Mucosa of rectum (tissue), 2 donors: ENCODE data around the gene FAM83D.

Source experiments
- H3K27ac ChIP-seq, 2 donors: one replicate each; pipeline ENCODE4 v1.7.0; 2013; ENCODE audit warnings: inconsistent platforms in 2 of 2, low read depth in 2 of 2, low read length in 2 of 2
- H3K27me3 ChIP-seq, 2 donors: one replicate each; pipeline ENCODE4 v1.7.0; 2013; ENCODE audit warnings: low read length in 2 of 2; ENCODE audit not compliant: control insufficient read depth in 2 of 2, insufficient read depth in 2 of 2
- H3K36me3 ChIP-seq, 2 donors: one replicate each; pipeline ENCODE4 v1.7.0; 2013; ENCODE audit warnings: low read length in 2 of 2; ENCODE audit not compliant: control insufficient read depth in 2 of 2, insufficient read depth in 2 of 2
- H3K4me1 ChIP-seq, 2 donors: one replicate each; pipeline ENCODE4 v1.7.0; 2013; ENCODE audit warnings: low read length in 2 of 2, mild to moderate bottlenecking in 1 of 2; ENCODE audit not compliant: control insufficient read depth in 2 of 2, insufficient read depth in 2 of 2
- H3K4me3 ChIP-seq, 2 donors: one replicate each; pipeline ENCODE4 v1.7.0; 2013; ENCODE audit warnings: low read length in 2 of 2
- H3K9ac ChIP-seq, 2 donors: one replicate each; pipeline ENCODE4 v1.7.0; 2013; ENCODE audit warnings: low read length in 2 of 2, low read depth in 1 of 2, mild to moderate bottlenecking in 1 of 2
- H3K9me3 ChIP-seq, 2 donors: one replicate each; pipeline ENCODE4 v1.7.0; 2013; ENCODE audit warnings: low read length in 2 of 2; ENCODE audit not compliant: control insufficient read depth in 2 of 2
- donor health status: healthy.
- donor health status: Normal muscosa, but diverticular disease.

FAM83D gene

DNA sequence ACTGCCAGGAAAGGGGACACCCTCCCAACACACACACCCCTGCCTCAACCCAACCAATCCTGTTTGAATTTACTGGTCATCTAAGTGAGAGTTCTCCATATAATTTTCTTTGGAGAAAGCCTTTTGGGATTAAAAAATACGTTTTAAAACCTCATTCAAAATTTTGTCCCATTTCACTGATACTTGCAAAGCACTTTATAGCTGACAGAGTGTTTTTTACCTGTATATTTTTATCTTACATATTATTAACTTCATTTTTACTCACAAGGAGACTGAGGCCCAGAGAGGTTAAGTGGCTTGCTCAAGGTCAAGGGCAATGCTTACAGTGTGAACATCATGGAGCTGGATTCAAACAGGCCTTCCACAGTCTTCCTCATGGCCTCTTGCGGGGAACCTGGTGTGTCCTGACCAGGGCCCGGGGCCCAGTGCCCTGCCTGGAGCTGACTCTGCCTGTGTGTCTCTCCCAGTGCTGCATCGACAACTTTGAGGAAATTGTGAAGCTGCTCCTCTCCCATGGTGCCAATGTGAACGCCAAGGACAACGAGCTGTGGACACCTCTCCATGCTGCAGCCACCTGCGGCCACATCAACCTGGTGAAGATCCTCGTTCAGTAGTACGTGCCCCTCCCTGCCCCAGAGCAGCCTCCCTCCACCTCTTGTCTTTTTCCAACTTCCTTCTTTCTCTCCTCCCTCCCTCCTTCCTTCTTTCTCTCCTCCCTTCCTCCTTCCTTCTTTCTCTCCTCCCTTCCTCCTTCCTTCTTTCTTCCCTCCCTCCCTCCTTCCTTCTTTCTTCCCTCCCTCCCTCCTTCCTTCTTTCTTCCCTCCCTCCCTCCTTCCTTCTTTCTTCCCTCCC lies 30.9 kb upstream of the FAM83D start:
- H3K4me3 ChIP-seq, result no peak overlapping the region
- peaks cover 3 to 8% of the 10 kb centered on the region in 2 donors for H3K4me1 ChIP-seq
- no peak overlapping the region for H3K27ac ChIP-seq
- H3K9me3 ChIP-seq, result no peaks in the 10 kb centered on the region
- H3K9ac ChIP-seq, result no peak overlapping the region
- peaks cover 0 to 7% of the 10 kb centered on the region in 2 donors for H3K36me3 ChIP-seq
- H3K27me3 ChIP-seq, result peaks cover 4 to 6% of the 10 kb centered on the region in 2 donors

DNA sequence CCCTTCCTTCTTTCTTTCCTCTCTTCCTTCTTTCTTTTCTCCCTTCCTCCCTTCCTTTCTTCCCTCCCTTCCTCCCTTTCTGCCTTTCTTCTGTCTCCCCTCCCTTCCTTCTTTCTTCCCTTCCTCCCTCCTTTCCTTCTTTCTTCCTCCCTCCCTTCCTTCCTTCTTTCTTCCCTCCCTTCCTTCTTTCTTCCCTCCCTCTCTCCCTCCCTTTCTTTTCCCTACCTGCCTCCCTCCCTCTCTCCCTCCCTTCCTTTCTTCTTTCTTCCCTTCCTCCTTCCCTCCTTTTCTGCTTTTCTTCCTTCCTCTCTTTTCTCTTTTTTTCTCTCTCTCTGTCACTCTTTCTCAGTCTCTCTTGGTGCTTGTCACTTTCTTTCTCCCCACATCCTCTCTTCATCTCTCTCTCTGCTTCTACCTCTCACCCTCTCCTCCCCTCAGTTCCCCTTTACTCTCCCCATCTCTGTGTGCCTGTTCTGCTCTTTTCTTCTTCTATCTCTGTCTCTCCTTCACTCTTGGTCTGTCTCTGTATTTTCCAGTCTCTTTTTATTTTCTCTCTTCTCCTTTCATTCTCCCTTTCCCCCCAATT lies 30.1 kb upstream of the FAM83D start:
- Histone ChIP-seq H3K27ac (no peak overlapping the region), H3K27me3 (peaks cover 4 to 6% of the 10 kb centered on the region in 2 donors), H3K4me3 (no peak overlapping the region), H3K9ac (no peak overlapping the region), H3K9me3 (no peaks in the 10 kb centered on the region), H3K36me3 (peaks cover 0 to 7% of the 10 kb centered on the region in 2 donors), H3K4me1 (peaks cover 3 to 8% of the 10 kb centered on the region in 2 donors)

DNA sequence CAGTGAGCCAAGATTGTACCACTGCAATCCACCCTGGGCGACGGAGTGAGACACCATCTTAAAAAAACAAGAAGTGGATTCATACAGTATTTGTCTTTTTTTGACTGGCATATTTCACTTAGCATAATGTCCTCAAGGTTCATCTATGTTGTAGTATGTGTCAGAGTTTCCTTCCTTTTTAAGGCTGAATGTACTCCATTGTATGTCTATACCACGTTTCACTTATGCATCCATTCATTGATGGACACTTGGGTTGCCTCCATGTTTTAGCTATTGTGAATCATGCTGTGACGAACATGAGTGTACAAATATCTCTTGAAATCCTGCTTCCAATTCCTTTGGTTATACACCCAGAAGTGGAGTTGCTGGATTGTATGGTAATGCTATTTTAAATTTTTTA lies 28.9 kb upstream of the FAM83D start:
- no peak overlapping the region for H3K4me3 ChIP-seq
- peaks cover 0 to 8% of the 10 kb centered on the region in 2 donors for H3K36me3 ChIP-seq
- H3K27ac ChIP-seq, result no peak overlapping the region
- no peaks in the 10 kb centered on the region for H3K9me3 ChIP-seq
- H3K9ac ChIP-seq, result no peak overlapping the region
- peaks cover 3 to 6% of the 10 kb centered on the region in 2 donors for H3K4me1 ChIP-seq
- H3K27me3 ChIP-seq, result peaks cover 4 to 6% of the 10 kb centered on the region in 2 donors

DNA sequence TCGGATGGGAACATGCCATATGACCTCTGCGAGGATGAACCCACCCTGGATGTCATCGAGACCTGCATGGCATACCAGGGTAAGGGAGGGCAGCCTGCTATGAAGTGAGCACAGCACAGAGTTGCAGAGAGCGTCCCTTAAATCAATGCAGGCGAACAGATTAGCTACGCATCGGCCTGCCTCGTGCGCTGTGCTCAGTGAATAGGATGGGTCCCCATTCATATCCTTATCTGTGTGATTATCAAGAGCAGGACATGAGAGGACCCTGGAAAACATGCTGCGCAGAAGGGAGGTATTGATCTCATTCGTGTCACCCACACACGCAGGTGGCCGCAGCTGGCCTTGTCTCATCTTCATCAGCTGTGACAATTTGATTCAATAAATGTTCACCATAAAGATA lies 25.6 kb upstream of the FAM83D start:
- Histone ChIP-seq H3K9ac (no peak overlapping the region), H3K27ac (no peak overlapping the region), H3K36me3 (peaks cover 0 to 19% of the 10 kb centered on the region in 2 donors), H3K4me1 (no peaks in the 10 kb centered on the region), H3K4me3 (no peak overlapping the region), H3K27me3 (peaks cover 0 to 4% of the 10 kb centered on the region in 2 donors), H3K9me3 (peaks cover 0 to 2% of the 10 kb centered on the region in 2 donors)

DNA sequence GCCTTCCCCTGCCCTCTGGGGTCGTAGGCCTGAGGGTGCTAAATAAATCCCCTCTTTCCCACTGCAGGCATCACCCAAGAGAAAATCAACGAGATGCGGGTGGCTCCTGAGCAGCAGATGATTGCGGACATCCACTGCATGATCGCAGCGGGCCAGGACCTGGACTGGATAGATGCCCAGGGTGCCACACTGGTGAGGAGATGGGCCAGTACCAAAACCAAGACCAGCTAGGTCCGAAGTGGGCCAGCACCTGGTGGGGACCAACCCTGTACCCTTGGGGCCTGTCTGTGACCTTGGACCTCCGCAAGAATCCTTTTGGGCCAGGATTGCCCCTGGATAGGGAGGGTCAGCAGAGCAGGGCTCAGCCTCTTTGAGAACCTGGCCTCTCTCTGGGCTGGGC lies 23.6 kb upstream of the FAM83D start:
- no peak overlapping the region for H3K4me3 ChIP-seq
- peaks cover 0 to 19% of the 10 kb centered on the region in 2 donors for H3K36me3 ChIP-seq
- H3K9ac ChIP-seq, result no peak overlapping the region
- peaks cover 0 to 4% of the 10 kb centered on the region in 2 donors for H3K27me3 ChIP-seq
- H3K9me3 ChIP-seq, result peaks cover 0 to 2% of the 10 kb centered on the region in 2 donors
- H3K4me1 ChIP-seq, result no peaks in the 10 kb centered on the region
- no peak overlapping the region for H3K27ac ChIP-seq

DNA sequence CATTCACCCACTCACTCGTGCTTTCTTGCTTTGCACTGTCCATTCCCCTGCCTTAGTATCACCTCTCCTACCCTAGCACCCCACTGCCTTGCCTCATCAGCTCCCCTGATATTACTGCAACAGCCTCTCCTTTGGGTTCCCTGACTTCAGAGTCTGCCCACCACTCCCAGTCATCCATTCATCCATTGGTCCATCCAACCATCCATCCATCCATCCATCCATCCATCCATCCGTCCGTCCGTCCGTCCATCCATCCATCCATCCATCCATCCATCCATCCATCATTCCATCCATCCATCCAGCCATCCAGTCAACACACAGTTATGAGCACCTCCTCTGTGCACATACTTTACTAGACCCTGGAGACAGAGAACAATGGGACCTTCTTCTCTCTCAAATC lies 22.9 kb upstream of the FAM83D start:
- no peak overlapping the region for H3K9ac ChIP-seq

DNA sequence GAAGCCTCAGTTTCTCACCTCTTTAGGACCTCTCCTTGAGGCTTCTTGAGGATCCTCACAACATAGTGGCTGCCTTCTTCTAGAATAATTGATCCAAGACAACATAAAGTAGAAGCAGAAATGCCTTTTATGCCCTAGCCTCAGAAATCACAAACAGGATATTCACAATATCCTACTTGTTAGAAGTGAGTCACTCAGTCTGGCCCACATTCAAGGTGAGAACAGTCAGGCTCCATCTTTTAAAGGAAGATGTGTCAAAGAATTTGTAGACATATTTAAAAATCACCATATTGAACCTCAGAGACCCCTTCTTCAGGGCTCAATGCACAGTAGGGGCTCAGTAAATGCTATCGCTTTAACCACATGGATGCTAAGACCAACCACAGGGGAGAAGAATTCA lies 20.8 kb upstream of the FAM83D start:
- H3K27me3 ChIP-seq, result no peaks in the 10 kb centered on the region
- H3K9me3 ChIP-seq, result peaks cover 0 to 2% of the 10 kb centered on the region in 2 donors
- H3K36me3 ChIP-seq, result peaks cover 0 to 22% of the 10 kb centered on the region in 2 donors
- no peak overlapping the region for H3K9ac ChIP-seq
- H3K4me3 ChIP-seq, result no peak overlapping the region
- H3K4me1 ChIP-seq, result no peaks in the 10 kb centered on the region
- no peak overlapping the region for H3K27ac ChIP-seq

More for the DNA sequence above, 22.9 kb upstream of the FAM83D start:
- Histone ChIP-seq H3K9me3 (peaks cover 0 to 2% of the 10 kb centered on the region in 2 donors), H3K36me3 (peaks cover 0 to 22% of the 10 kb centered on the region in 2 donors), H3K4me3 (no peak overlapping the region), H3K27me3 (peaks cover 0 to 4% of the 10 kb centered on the region in 2 donors), H3K4me1 (no peaks in the 10 kb centered on the region), H3K27ac (no peak overlapping the region)

DNA sequence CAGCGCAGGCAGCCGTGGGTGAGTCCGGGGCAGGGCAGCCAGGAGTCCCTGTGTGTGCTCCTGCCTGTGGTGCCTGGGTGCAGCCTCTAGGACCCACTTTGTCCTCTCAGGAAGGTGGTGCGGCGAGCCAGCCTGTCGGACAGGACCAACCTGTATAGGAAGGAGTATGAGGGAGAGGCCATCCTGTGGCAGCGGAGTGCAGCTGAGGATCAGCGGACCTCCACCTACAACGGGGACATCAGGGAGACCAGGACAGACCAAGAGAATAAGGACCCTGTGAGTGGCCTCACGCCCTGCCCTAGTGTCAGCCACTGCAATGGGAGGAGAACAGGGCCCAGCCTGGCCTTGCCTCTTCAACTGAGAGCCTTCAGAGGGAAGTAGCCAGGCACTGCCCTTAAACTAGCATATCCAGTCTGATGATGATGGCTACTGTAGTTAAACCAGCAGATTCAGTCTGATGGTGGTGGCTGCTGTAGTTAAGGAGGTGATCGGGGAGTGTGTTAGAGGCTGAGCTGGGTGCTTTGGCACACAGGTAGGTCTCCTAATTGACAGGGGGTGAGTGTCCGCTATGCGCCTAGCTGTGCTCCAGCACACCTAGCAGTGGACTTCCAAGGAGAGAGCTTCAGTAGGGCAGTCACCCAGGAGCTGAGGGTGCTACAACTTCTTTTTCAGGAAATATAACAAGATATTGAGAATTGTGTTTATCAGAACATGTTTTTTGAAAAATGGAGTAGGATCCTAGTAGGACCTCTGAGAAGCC lies 18.1 kb upstream of the FAM83D start:
- no peaks in the 10 kb centered on the region for H3K4me1 ChIP-seq
- peaks cover 0 to 2% of the 10 kb centered on the region in 2 donors for H3K9me3 ChIP-seq
- H3K36me3 ChIP-seq, result peaks cover 0 to 17% of the 10 kb centered on the region in 2 donors
- no peak overlapping the region for H3K9ac ChIP-seq
- no peaks in the 10 kb centered on the region for H3K27me3 ChIP-seq
- no peak overlapping the region for H3K4me3 ChIP-seq
- no peak overlapping the region for H3K27ac ChIP-seq

DNA sequence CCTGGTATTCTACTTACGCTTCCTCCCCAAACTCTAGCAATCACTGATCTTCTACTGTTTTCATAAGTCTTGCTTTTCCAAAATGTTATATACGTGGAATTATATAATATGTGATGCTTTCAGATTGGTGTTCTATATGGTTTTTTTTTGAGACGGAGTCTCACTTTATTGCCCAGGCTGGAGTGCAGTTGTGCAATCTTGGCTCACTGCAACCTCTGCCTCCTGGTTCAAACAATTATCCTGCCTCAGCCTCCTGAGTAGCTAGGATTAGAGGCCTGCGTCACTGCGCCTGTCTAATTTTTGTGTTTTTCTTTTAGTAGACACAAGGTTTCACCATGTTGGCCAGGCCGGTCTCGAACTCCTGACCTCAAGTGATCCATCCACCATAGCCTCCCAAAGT lies 10.9 kb upstream of the FAM83D start:
- Histone ChIP-seq H3K4me3 (no peak overlapping the region), H3K36me3 (peaks cover 0 to 8% of the 10 kb centered on the region in 2 donors), H3K4me1 (no peaks in the 10 kb centered on the region), H3K27ac (no peak overlapping the region), H3K27me3 (no peaks in the 10 kb centered on the region), H3K9ac (no peak overlapping the region), H3K9me3 (no peaks in the 10 kb centered on the region)

DNA sequence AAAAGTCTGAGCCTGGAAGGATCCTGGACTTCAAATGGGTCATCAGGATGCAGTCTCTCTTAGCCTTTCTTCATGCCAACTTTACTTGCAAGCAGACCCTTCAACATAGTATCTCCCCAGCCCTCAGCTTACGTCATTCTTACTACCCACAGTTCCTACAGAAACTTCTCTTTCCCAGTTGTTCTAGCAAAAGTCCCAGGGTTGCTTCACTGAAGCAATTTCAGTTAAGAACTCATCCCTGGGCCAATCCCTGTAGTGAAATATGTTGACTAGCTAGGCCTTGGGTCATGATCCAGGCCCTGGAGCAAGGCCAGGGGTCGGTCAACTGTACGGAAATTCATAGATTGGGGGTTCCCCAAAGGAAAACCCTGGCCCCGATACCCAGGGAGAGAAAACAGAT lies 8.6 kb upstream of the FAM83D start:
- H3K36me3 ChIP-seq, result peaks cover 0 to 8% of the 10 kb centered on the region in 2 donors

More for the DNA sequence above, 8.6 kb upstream of the FAM83D start:
- Histone ChIP-seq H3K4me3 (no peak overlapping the region), H3K4me1 (no peaks in the 10 kb centered on the region), H3K9ac (no peak overlapping the region), H3K27me3 (no peaks in the 10 kb centered on the region), H3K9me3 (no peaks in the 10 kb centered on the region), H3K27ac (no peak overlapping the region)
